GM10248 (cell line): ENCODE data around the gene NSD2.

Source experiments
- CTCF ChIA-PET: fragments of 300-600 bp; sonication (Branson Sonifier 250); formaldehyde crosslinking; extraction: SDS; loops from one replicate; lab custom pipeline; 2021; ENCODE audit warnings: antibody characterized with exemption; lab: Yijun Ruan, JAX
- POLR2A ChIA-PET: fragments of 350-650 bp; sonication (Branson Sonifier 250); formaldehyde crosslinking; extraction: SDS; loops from one replicate; lab custom pipeline; 2020; ENCODE audit warnings: antibody characterized with exemption; lab: Yijun Ruan, JAX
- DNase-seq: peaks from one replicate; pipeline ENCODE4 v3.0.0; 2012; ENCODE audit errors: extremely low spot score
- TF ChIP-seq, protein P1 (sequence below): IDR thresholded peaks from 2 replicates; pipeline ENCODE4 v1.5.1; 2012; ENCODE audit warnings: mild to moderate bottlenecking, low read depth; ENCODE audit errors: extremely low read depth, missing control alignments, control extremely low read depth

The NSD2 gene

DNA sequence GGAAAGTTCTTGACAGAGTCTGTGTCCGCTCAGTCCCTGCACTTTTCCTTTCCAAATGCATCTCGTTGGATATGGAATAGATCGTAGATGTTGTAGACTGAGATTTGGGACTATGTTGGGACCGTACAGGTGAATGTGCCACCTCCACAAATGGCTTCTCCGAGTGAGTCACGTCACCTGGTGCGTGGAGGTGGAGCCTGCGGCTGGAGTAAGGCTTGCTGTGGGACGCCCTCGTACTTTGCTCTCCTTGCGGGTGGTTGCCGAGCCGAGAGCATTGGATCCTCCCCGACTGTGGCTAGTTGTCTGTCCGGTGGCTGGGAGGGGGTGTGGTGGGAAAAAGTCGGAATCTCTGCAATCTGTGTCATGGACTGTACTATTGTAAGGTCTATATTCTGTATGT is 77.0 kb downstream of the NSD2 start:
- DNase-seq, result no peak
- POLR2A ChIA-PET, result no interaction called here
- CTCF ChIA-PET, result no interaction called here
- TF ChIP-seq, protein P1, sequence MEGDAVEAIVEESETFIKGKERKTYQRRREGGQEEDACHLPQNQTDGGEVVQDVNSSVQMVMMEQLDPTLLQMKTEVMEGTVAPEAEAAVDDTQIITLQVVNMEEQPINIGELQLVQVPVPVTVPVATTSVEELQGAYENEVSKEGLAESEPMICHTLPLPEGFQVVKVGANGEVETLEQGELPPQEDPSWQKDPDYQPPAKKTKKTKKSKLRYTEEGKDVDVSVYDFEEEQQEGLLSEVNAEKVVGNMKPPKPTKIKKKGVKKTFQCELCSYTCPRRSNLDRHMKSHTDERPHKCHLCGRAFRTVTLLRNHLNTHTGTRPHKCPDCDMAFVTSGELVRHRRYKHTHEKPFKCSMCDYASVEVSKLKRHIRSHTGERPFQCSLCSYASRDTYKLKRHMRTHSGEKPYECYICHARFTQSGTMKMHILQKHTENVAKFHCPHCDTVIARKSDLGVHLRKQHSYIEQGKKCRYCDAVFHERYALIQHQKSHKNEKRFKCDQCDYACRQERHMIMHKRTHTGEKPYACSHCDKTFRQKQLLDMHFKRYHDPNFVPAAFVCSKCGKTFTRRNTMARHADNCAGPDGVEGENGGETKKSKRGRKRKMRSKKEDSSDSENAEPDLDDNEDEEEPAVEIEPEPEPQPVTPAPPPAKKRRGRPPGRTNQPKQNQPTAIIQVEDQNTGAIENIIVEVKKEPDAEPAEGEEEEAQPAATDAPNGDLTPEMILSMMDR, result no peak

DNA sequence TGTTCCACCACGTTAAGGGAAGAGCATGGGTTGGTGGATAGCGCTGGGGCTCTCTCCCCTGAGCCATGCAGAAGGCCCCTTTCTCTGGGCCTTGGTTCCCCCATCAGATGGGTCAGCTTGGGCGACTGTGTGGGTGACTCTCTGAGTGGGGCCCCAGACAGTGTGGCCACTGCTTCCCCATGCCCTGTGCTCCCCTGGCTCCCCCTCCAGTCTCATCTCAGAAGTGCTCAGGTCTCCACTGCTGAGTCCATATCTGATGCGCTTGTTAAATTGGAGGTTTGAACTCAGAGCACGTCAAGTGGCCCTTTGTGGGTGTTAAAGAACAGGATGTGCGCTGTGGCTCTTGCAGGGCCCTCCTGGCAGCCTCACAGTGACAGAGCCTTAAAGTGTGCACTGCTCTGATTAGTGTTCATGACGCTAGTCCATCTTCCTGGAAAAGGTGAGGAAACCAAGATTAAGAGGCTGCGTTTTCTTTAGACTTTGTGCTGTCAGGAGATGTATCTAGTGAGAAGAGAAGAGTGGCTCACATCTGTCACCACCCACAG is 77.8 kb downstream of the NSD2 start:
- no peak for DNase-seq
- POLR2A ChIA-PET, result no interaction called here
- CTCF ChIA-PET, result no interaction called here
- TF ChIP-seq, protein P1, result no peak

DNA sequence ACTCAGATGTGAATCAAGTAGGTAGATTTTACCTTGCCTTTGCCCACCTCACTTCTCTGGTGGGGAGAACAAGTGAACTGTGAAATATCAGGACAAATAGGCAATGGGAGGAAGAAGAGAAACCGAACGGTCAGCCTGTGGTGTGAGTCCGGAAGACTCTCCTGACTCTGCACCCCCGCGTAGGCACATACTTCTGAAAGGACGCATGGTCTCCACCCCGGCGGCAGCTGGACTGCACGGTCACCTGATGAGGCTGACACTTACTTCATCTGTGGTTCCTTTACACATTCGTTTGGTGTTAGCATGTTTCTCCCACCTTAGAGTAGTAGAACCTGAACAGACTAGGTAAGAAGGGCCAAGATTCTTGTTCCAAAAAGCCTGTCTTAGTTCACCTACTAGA is 79.2 kb downstream of the NSD2 start:
- DNase-seq, result no peak
- ChIA-PET POLR2A (no interaction called here), CTCF (no interaction called here)
- TF ChIP-seq, protein P1, result no peak

DNA sequence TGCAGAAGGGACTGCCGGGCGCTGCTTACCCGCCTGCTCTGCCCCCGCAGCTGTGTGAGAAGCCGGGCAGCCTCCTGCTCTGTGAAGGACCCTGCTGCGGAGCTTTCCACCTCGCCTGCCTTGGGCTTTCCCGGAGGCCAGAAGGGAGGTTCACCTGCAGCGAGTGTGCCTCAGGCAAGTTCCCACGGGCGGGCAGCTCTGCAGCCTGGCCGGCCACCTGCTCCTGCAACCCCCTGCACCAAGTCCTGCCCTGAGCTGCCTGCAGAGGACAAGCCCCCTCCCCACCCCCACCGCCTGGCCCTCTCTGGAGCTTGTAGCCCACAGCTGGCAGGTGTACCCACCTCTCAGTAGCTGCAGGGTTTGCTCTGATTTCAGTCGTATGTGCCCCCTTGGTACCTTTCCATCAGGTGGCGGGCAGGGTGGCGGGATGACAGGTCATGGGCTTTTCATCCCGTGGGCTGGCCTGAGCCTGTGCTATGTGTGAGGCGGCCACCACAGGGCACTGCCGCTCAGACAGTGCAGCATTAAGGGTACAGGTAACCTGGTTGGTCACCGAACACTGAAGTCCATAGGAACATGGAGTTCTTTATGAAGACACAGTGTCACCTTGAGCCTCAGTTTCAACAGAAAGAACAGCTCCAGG is 81.0 kb downstream of the NSD2 start:
- CTCF ChIA-PET, result no interaction called here
- DNase-seq, result no peak
- TF ChIP-seq, protein P1, result no peak
- POLR2A ChIA-PET, result no interaction called here

DNA sequence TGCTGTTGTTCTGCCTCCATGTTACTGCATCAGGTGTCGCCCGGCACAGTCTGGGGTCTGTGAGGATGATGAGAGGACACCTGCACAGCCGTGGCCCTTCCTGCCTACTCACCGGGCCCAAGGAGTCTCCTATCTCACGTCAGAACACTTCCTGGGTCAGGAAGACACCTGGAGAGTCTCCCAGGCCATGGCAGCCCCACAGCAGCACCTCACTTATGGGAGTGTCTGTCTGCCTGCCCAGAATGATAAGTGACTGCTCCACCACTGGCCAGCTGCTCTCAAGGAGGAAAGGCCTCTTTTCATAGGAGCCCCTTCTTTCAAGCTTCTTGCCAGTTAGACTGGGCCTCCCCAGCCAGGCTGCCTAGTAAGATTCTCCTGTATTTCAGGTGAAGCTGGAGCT is 81.5 kb downstream of the NSD2 start:
- CTCF ChIA-PET, result no interaction called here
- no peak for DNase-seq
- TF ChIP-seq, protein P1, result no peak
- POLR2A ChIA-PET, result no interaction called here

DNA sequence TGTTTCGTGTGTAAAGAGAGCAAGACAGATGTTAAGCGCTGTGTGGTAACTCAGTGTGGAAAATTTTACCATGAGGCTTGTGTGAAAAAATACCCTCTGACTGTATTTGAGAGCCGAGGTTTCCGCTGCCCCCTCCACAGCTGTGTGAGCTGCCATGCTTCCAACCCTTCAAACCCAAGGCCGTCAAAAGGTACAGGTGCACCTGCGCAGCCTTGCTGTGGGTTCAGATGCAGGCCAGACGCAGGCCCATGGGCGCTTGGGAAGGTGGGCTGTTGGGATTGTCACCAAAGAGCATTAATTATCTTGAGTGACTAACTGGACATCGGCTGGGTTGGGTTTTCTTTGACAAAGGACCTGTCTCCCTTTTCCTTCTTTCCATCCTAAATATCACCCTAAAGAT is 82.1 kb downstream of the NSD2 start:
- TF ChIP-seq, protein P1, result no peak
- DNase-seq, result no peak
- POLR2A ChIA-PET, result no interaction called here
- CTCF ChIA-PET, result no interaction called here
